GM23338 (cell line): ENCODE data around the gene TDRD7. TPM values are rescaled to one million over a fixed set of nuclear protein-coding genes. Genes with fewer than 3 reads are reported as not detected.

Source experiments
- ATAC-seq: fragments of 200-7000 bp; cut with Tn5 transposase; 3 replicates; pipeline ENCODE4 v1.9.1; 2020
- DNase-seq: peaks from one replicate; pipeline ENCODE4 v3.0.0-alpha.2; 2015; ENCODE audit warnings: low spot score
- H2AFZ ChIP-seq: fragments of 200-600 bp; sonication (generic); 2 replicates; pipeline ENCODE4 v1.8.0; 2016; ENCODE audit warnings: antibody characterized with exemption, mild to moderate bottlenecking, moderate library complexity
- H3F3A ChIP-seq: fragments of 200-600 bp; sonication (generic); replicated peaks from 2 replicates; pipeline ENCODE4 v1.8.0; 2017; ENCODE audit warnings: antibody characterized with exemption, mixed run types, low read depth
- H3K27ac ChIP-seq: fragments of 200-600 bp; sonication (generic); 2 replicates; pipeline ENCODE4 v1.6.1; 2016; ENCODE audit warnings: low read depth
- H3K27me3 ChIP-seq: fragments of 200-600 bp; sonication (generic); 2 replicates; pipeline ENCODE4 v1.8.0; 2016; ENCODE audit warnings: mild to moderate bottlenecking, mixed run types, moderate library complexity; ENCODE audit not compliant: insufficient read depth
- H3K36me3 ChIP-seq: fragments of 200-600 bp; sonication (generic); 2 replicates; pipeline ENCODE4 v1.8.0; 2016; ENCODE audit warnings: mild to moderate bottlenecking; ENCODE audit not compliant: insufficient read depth
- H3K4me1 ChIP-seq: fragments of 200-600 bp; sonication (generic); 2 replicates; pipeline ENCODE4 v1.8.0; 2016; ENCODE audit warnings: mild to moderate bottlenecking, moderate library complexity; ENCODE audit not compliant: insufficient read depth
- H3K4me2 ChIP-seq: fragments of 200-600 bp; sonication (generic); 2 replicates; pipeline ENCODE4 v1.7.1; 2017; ENCODE audit warnings: mixed run types
- H3K4me3 ChIP-seq: fragments of 200-600 bp; sonication (generic); 2 replicates; pipeline ENCODE4 v1.6.1; 2016; ENCODE audit warnings: mixed run types
- H3K79me2 ChIP-seq: fragments of 200-600 bp; sonication (generic); replicated peaks from 2 replicates; pipeline ENCODE4 v1.8.0; 2017; ENCODE audit warnings: mild to moderate bottlenecking; ENCODE audit not compliant: insufficient read depth
- H3K9me2 ChIP-seq: fragments of 200-600 bp; sonication (generic); 2 replicates; pipeline ENCODE4 v1.8.0; 2017; ENCODE audit not compliant: insufficient read depth
- H4K20me1 ChIP-seq: fragments of 200-600 bp; sonication (generic); replicated peaks from 2 replicates; pipeline ENCODE4 v1.8.0; 2017; ENCODE audit warnings: mild to moderate bottlenecking; ENCODE audit not compliant: insufficient read depth
- H3K27ac Mint-ChIP-seq: 2 replicates; pipeline ENCODE4 v1.8.0; 2020; ENCODE audit warnings: inconsistent platforms, mild to moderate bottlenecking, moderate library complexity, mixed read lengths
- H3K27me3 Mint-ChIP-seq: 3 replicates; pipeline ENCODE4 v1.8.0; 2022; ENCODE audit warnings: low read depth, mild to moderate bottlenecking, moderate library complexity, mixed read lengths, inconsistent platforms; ENCODE audit not compliant: insufficient read depth, poor library complexity
- H3K36me3 Mint-ChIP-seq: 3 replicates; pipeline ENCODE4 v1.8.0; 2021; ENCODE audit warnings: low read depth, mild to moderate bottlenecking, inconsistent platforms, moderate library complexity, mixed read lengths
- H3K4me1 Mint-ChIP-seq: 3 replicates; pipeline ENCODE4 v1.8.0; 2020; ENCODE audit warnings: mild to moderate bottlenecking, inconsistent platforms, mixed read lengths
- H3K4me3 Mint-ChIP-seq: 3 replicates; pipeline ENCODE4 v1.8.0; 2021; ENCODE audit warnings: moderate library complexity, mild to moderate bottlenecking, inconsistent platforms, mixed read lengths
- H3K9me3 Mint-ChIP-seq: 3 replicates; pipeline ENCODE4 v1.8.0; 2020; ENCODE audit warnings: moderate library complexity, mild to moderate bottlenecking, inconsistent platforms, mixed read lengths
- EZH2 ChIP-seq: fragments of 200-600 bp; sonication (generic); IDR thresholded peaks from one replicate; pipeline ENCODE4 v1.8.0; 2017; ENCODE audit warnings: antibody characterized with exemption, mild to moderate bottlenecking, low read depth; ENCODE audit not compliant: unreplicated experiment
- NANOG ChIP-seq: IDR thresholded peaks from 2 replicates; pipeline ENCODE4 v1.6.1; 2016; ENCODE audit warnings: antibody characterized with exemption, borderline replicate concordance
- polyA plus RNA-seq: library from polyadenylated mRNA; unstranded; fragments of >200 nt; fragmentation: Nextera tagmentation; extraction: Ambion mirVana; gene quantifications from 2 replicates; pipeline ENCODE4 v1.2.1, GENCODE V29; 2016
- total RNA-seq: library from RNA; depleted of rRNA; stranded (reverse); fragments of >200 nt; shearing (Covaris generic); gene quantifications from 2 replicates; pipeline ENCODE4 v1.2.3, GENCODE V29; 2014
- TF ChIP-seq, protein P1 (sequence below): fragments of 250-450 bp; sonication (Bioruptor Pico); IDR thresholded peaks from 2 replicates; pipeline ENCODE4 v1.5.0; 2020; ENCODE audit warnings: mild to moderate bottlenecking, moderate library complexity
- TF ChIP-seq, protein P2 (sequence below): IDR thresholded peaks from 2 replicates; pipeline ENCODE4 v1.6.1; 2016; ENCODE audit warnings: antibody characterized with exemption
- TF ChIP-seq, protein P3 (sequence below): IDR thresholded peaks from one replicate; pipeline ENCODE4 v1.6.1; 2018; ENCODE audit warnings: antibody characterized with exemption; ENCODE audit not compliant: unreplicated experiment

The TDRD7 gene
- total and polyA plus RNA-seq, 2 experiments from 2014 or later: 1.7 to 3.1 TPM

DNA sequence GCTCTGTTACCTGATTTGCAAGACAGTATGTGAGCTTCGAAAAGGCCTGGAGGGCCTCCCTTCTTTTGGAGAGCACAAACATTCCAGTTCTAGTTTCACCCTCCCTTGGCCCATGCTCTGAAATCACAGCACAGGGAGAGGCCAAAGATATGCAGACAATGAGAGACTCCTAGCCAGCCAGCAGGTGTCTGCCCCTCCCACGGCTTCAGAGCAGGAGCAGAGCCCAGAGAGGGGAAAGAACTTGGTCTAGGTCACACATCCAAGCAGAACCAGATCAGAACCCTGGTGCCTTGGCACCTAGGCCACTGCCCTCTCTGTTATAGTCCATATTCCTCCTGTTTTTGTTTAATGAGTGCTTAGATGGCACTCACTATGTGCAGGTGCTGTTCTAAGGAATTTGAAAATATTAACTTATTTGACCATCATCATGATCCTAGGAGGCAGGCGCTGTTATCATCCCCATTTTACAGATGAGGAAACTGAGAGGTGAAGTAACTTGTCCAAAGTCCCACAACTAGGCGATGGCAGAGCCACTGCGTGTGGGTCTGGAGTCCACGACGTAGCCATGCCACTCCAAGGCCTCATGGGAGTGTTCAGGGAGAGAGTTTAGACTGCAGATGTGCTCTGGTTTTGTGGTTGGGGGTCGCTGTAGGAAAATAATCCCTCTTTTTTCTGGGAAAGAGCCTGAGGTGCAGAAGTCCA, 116.8 kb downstream of the TDRD7 start:
- no peaks in the 10 kb centered on the region for H3K79me2 ChIP-seq
- TF ChIP-seq, protein P1, sequence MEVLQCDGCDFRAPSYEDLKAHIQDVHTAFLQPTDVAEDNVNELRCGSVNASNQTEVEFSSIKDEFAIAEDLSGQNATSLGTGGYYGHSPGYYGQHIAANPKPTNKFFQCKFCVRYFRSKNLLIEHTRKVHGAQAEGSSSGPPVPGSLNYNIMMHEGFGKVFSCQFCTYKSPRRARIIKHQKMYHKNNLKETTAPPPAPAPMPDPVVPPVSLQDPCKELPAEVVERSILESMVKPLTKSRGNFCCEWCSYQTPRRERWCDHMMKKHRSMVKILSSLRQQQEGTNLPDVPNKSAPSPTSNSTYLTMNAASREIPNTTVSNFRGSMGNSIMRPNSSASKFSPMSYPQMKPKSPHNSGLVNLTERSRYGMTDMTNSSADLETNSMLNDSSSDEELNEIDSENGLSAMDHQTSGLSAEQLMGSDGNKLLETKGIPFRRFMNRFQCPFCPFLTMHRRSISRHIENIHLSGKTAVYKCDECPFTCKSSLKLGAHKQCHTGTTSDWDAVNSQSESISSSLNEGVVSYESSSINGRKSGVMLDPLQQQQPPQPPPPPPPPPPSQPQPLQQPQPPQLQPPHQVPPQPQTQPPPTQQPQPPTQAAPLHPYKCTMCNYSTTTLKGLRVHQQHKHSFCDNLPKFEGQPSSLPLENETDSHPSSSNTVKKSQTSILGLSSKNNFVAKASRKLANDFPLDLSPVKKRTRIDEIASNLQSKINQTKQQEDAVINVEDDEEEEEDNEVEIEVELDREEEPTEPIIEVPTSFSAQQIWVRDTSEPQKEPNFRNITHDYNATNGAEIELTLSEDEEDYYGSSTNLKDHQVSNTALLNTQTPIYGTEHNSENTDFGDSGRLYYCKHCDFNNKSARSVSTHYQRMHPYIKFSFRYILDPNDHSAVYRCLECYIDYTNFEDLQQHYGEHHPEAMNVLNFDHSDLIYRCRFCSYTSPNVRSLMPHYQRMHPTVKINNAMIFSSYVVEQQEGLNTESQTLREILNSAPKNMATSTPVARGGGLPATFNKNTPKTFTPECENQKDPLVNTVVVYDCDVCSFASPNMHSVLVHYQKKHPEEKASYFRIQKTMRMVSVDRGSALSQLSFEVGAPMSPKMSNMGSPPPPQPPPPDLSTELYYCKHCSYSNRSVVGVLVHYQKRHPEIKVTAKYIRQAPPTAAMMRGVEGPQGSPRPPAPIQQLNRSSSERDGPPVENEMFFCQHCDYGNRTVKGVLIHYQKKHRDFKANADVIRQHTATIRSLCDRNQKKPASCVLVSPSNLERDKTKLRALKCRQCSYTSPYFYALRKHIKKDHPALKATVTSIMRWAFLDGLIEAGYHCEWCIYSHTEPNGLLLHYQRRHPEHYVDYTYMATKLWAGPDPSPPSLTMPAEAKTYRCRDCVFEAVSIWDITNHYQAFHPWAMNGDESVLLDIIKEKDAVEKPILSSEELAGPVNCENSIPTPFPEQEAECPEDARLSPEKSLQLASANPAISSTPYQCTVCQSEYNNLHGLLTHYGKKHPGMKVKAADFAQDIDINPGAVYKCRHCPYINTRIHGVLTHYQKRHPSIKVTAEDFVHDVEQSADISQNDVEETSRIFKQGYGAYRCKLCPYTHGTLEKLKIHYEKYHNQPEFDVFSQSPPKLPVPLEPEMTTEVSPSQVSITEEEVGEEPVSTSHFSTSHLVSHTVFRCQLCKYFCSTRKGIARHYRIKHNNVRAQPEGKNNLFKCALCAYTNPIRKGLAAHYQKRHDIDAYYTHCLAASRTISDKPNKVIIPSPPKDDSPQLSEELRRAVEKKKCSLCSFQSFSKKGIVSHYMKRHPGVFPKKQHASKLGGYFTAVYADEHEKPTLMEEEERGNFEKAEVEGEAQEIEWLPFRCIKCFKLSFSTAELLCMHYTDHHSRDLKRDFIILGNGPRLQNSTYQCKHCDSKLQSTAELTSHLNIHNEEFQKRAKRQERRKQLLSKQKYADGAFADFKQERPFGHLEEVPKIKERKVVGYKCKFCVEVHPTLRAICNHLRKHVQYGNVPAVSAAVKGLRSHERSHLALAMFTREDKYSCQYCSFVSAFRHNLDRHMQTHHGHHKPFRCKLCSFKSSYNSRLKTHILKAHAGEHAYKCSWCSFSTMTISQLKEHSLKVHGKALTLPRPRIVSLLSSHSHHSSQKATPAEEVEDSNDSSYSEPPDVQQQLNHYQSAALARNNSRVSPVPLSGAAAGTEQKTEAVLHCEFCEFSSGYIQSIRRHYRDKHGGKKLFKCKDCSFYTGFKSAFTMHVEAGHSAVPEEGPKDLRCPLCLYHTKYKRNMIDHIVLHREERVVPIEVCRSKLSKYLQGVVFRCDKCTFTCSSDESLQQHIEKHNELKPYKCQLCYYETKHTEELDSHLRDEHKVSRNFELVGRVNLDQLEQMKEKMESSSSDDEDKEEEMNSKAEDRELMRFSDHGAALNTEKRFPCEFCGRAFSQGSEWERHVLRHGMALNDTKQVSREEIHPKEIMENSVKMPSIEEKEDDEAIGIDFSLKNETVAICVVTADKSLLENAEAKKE (CRISPR knock-in tag): peak; percentile 63
- TF ChIP-seq EZH2: no peak
- no peak overlapping the region for H3K4me3 ChIP-seq
- H3K27ac Mint-ChIP-seq: peak overlapping the region; percentile 85; the same call in 1 of the 2 replicates
- no peaks in the 10 kb centered on the region for H3K9me3 Mint-ChIP-seq
- ATAC-seq: peak; percentile 92
- no peaks in the 10 kb centered on the region for H3K36me3 ChIP-seq
- no peaks in the 10 kb centered on the region for H3K36me3 Mint-ChIP-seq
- peak; percentile 78 for DNase-seq
- peak overlapping the region; percentile 14; the same call in 1 of the 2 replicates for H2AFZ ChIP-seq
- H3F3A ChIP-seq: no peaks in the 10 kb centered on the region
- H4K20me1 ChIP-seq: no peaks in the 10 kb centered on the region
- peak overlapping the region; percentile 63 for H3K4me2 ChIP-seq
- no peaks in the 10 kb centered on the region for H3K9me2 ChIP-seq
- no peaks in the 10 kb centered on the region for H3K27me3 ChIP-seq
- peak overlapping the region; percentile 23; the same call in 2 of the 3 replicates for H3K4me3 Mint-ChIP-seq
- peaks cover 32% of the 10 kb centered on the region for H3K4me1 Mint-ChIP-seq
- H3K27me3 Mint-ChIP-seq: peaks cover 12% of the 10 kb centered on the region
- peak overlapping the region; percentile 36 for H3K27ac ChIP-seq
- peaks cover 16% of the 10 kb centered on the region for H3K4me1 ChIP-seq

DNA sequence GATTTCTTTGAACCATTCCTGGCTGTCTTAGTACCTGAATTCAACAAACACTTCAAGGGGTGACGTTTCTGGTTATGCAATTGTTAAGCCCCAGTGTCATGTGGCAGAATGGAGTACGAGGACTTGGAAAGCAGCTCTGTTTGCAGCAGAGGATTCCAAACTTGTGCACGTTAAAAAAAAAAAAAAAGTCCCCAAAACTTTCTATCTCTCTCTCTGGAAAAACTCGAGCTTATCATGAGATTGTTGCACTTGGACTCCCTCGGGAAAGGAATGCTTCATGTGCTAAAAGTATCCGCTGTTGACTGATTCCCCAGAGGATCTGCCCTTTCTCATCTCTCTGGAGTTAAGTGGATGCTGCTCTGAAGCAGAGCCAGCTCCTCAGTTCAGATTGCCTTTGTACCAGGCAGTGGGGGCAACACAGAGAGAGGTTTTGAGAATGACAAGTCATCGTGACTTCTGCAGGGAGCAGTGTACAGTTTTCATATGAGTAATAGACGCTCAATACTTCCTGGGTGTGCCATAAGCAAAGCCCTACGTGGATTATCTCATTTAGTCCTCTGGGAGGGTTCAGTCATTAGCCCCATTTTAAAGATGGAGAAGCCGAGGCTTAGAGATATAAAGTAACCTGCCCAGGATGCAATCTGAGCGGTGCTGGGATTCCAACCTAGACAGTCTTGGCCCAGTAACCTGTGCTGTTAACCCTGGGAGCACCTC, 117.6 kb downstream of the TDRD7 start:
- H3K4me3 Mint-ChIP-seq: no peak overlapping the region
- Histone ChIP-seq H3K4me1 (peaks cover 16% of the 10 kb centered on the region), H3K36me3 (no peaks in the 10 kb centered on the region), H3K4me3 (no peak overlapping the region), H4K20me1 (no peaks in the 10 kb centered on the region), H3K27me3 (no peaks in the 10 kb centered on the region), H3K4me2 (no peak overlapping the region), H3K79me2 (no peaks in the 10 kb centered on the region), H3K9me2 (no peaks in the 10 kb centered on the region), H2AFZ (no peak overlapping the region), H3K27ac (no peak overlapping the region), H3F3A (no peaks in the 10 kb centered on the region)
- H3K4me1 Mint-ChIP-seq: peaks cover 32% of the 10 kb centered on the region
- no peak for DNase-seq
- ATAC-seq: no peak
- no peaks in the 10 kb centered on the region for H3K9me3 Mint-ChIP-seq
- no peaks in the 10 kb centered on the region for H3K36me3 Mint-ChIP-seq
- no peak overlapping the region for H3K27ac Mint-ChIP-seq
- peaks cover 12% of the 10 kb centered on the region for H3K27me3 Mint-ChIP-seq
- no peak for TF ChIP-seq NANOG
- TF ChIP-seq, protein P2, sequence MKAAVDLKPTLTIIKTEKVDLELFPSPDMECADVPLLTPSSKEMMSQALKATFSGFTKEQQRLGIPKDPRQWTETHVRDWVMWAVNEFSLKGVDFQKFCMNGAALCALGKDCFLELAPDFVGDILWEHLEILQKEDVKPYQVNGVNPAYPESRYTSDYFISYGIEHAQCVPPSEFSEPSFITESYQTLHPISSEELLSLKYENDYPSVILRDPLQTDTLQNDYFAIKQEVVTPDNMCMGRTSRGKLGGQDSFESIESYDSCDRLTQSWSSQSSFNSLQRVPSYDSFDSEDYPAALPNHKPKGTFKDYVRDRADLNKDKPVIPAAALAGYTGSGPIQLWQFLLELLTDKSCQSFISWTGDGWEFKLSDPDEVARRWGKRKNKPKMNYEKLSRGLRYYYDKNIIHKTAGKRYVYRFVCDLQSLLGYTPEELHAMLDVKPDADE: no peak
- TF ChIP-seq, protein P3, sequence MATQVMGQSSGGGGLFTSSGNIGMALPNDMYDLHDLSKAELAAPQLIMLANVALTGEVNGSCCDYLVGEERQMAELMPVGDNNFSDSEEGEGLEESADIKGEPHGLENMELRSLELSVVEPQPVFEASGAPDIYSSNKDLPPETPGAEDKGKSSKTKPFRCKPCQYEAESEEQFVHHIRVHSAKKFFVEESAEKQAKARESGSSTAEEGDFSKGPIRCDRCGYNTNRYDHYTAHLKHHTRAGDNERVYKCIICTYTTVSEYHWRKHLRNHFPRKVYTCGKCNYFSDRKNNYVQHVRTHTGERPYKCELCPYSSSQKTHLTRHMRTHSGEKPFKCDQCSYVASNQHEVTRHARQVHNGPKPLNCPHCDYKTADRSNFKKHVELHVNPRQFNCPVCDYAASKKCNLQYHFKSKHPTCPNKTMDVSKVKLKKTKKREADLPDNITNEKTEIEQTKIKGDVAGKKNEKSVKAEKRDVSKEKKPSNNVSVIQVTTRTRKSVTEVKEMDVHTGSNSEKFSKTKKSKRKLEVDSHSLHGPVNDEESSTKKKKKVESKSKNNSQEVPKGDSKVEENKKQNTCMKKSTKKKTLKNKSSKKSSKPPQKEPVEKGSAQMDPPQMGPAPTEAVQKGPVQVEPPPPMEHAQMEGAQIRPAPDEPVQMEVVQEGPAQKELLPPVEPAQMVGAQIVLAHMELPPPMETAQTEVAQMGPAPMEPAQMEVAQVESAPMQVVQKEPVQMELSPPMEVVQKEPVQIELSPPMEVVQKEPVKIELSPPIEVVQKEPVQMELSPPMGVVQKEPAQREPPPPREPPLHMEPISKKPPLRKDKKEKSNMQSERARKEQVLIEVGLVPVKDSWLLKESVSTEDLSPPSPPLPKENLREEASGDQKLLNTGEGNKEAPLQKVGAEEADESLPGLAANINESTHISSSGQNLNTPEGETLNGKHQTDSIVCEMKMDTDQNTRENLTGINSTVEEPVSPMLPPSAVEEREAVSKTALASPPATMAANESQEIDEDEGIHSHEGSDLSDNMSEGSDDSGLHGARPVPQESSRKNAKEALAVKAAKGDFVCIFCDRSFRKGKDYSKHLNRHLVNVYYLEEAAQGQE: no peak
